Rectal smooth muscle tissue (tissue), 1 donor: ENCODE data around the gene S100A2.
A peak's percentile ranks its signal among the peaks of the same experiment; 100 is the strongest.

Experiments used
- H3K27ac ChIP-seq: one replicate; pipeline ENCODE4 v1.7.0; 2013; ENCODE audit warnings: low read depth, low read length, inconsistent platforms
- H3K27me3 ChIP-seq: one replicate; pipeline ENCODE4 v1.7.0; 2013; ENCODE audit warnings: low read length; ENCODE audit not compliant: control insufficient read depth, insufficient read depth
- H3K36me3 ChIP-seq: one replicate; pipeline ENCODE4 v1.7.0; 2013; ENCODE audit warnings: low read length; ENCODE audit not compliant: control insufficient read depth, insufficient read depth
- H3K4me1 ChIP-seq: one replicate; pipeline ENCODE4 v1.7.0; 2013; ENCODE audit warnings: low read length; ENCODE audit not compliant: control insufficient read depth, insufficient read depth
- H3K4me3 ChIP-seq: one replicate; pipeline ENCODE4 v1.7.0; 2013; ENCODE audit warnings: low read length
- H3K9ac ChIP-seq: one replicate; pipeline ENCODE4 v1.7.0; 2013; ENCODE audit warnings: low read length

The S100A2 gene

GRCh38 chr1:153538315-153538821, 27.3 kb downstream of the S100A2 start:
- Histone ChIP-seq H3K36me3 (peaks cover 7% of the 10 kb centered on the region), H3K4me3 (no peak overlapping the region), H3K4me1 (peaks cover 21% of the 10 kb centered on the region), H3K27ac (no peak overlapping the region), H3K27me3 (no peaks in the 10 kb centered on the region), H3K9ac (no peak overlapping the region)

GRCh38 chr1:153537376-153537730, 28.3 kb downstream of the S100A2 start:
- H3K9ac ChIP-seq, result no peak overlapping the region
- H3K27ac ChIP-seq, result no peak overlapping the region
- H3K4me1 ChIP-seq, result peaks cover 23% of the 10 kb centered on the region
- no peak overlapping the region for H3K4me3 ChIP-seq
- peaks cover 7% of the 10 kb centered on the region for H3K36me3 ChIP-seq
- H3K27me3 ChIP-seq, result no peaks in the 10 kb centered on the region

GRCh38 chr1:153536671-153537375, 28.8 kb downstream of the S100A2 start:
- H3K27ac ChIP-seq, result peak overlapping the region; percentile 100
- H3K4me3 ChIP-seq, result peak overlapping the region; percentile 96
- H3K36me3 ChIP-seq, result peaks cover 7% of the 10 kb centered on the region
- H3K4me1 ChIP-seq, result peaks cover 23% of the 10 kb centered on the region
- no peak overlapping the region for H3K9ac ChIP-seq
- H3K27me3 ChIP-seq, result no peaks in the 10 kb centered on the region

DNA sequence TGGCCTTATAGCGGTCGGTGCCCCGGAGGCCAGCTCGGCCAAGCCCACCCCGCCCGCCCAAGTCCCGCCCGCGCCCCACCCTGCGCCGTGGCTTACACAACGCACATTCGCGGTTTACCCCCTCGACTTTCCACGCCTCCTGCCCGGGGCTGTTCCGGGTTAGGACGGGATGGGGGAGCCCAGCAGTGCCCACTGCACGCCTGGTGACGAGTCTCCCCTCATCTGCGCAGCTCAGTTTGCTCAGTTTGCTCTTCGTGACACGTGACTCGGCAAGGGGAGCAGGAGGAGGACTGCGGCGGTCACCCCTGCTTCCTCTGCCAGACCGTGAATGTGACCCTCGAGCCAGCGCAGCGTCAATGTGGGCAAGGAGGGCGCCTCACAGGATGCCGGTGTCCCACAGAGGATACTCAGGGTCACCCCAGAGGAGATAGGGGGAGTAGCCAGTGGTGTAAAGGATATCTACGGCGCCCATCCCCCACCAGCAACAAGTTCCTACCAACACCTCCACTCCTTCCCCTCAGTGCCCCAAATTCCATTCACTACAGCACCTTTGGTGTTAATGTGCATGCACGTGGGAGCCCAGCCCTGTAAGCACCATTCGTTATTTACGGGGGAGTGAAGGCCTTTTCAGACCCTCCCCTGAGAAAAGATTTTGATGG, 29.5 kb downstream of the S100A2 start:
- H3K4me3 ChIP-seq, result peak overlapping the region; percentile 96
- peak overlapping the region; percentile 100 for H3K27ac ChIP-seq
- H3K36me3 ChIP-seq, result peaks cover 7% of the 10 kb centered on the region
- H3K9ac ChIP-seq, result peak overlapping the region; percentile 99
- H3K4me1 ChIP-seq, result peaks cover 23% of the 10 kb centered on the region
- H3K27me3 ChIP-seq, result no peaks in the 10 kb centered on the region

DNA sequence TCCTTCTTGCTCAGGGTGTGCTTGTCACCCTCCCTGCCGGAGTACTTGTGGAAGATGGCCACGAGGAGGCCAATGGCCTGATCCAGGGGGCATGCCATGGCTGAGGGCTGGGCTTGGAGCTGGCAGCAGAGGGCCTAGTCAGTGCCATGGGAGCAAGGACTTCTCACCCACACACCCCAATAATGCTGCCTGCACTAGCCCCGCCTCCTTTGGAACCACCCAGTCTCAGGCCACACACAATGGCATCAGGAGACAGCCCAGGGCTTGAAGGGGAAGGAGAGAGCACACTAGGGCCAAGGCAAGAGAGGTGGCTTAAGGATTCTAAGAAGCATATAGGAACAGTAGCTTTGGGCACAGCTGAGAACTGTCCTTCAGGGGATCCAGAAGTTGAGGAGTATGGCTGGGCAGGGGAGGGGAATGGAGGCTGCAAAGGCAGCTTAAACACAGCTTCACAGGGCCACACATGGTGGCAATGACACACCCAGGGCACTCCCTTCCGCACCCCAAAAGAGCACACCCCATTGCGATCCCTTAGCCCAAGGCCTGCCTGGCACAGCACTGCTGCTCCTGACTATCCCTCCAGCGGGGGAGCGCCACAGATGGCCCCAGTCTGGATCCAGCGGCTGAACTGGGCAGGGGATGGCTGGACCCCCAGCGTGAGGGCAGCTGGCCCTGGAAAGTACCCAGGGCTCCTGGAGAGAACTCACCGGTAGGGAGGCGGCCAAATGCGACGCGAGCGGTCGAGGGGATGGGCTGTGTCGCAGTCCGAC, 30.2 kb downstream of the S100A2 start, which contains the start of gene S100A6:
S100A6 (minus strand) TSS at position 750 of the 770 bp plus-strand sequence; CDS start at position 98, 652 bp downstream.
- H3K9ac ChIP-seq, result peak within 1 kb of the TSS; percentile 99
- H3K27ac ChIP-seq, result peak within 1 kb of the TSS; percentile 100
- H3K36me3 ChIP-seq, result peaks cover 7% of the 10 kb centered on the region
- H3K4me3 ChIP-seq, result peak within 1 kb of the TSS; percentile 96
- peaks cover 23% of the 10 kb centered on the region for H3K4me1 ChIP-seq
- no peaks in the 10 kb centered on the region for H3K27me3 ChIP-seq

DNA sequence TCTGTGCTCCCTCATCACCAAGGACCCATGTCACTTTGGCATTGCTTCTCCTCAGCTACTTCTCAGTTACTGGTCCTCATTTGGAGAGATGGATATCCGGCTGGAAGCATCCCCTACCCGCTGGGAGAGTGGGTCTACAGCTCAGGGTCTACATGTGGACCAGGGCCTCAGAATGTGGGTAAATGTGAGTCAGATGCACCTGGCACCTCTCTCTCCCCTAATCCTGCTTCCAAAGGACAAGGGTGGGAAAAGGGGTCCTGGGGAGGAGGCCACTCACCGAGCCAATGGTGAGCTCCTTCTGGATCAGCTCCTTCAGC, 30.8 kb downstream of the S100A2 start:
- peak overlapping the region; percentile 99 for H3K9ac ChIP-seq
- H3K27ac ChIP-seq, result peak overlapping the region; percentile 100
- peaks cover 23% of the 10 kb centered on the region for H3K4me1 ChIP-seq
- peaks cover 7% of the 10 kb centered on the region for H3K36me3 ChIP-seq
- peak overlapping the region; percentile 96 for H3K4me3 ChIP-seq
- H3K27me3 ChIP-seq, result no peaks in the 10 kb centered on the region

GRCh38 chr1:153534226-153534924, 31.3 kb downstream of the S100A2 start:
- peak overlapping the region; percentile 96 for H3K4me3 ChIP-seq
- no peaks in the 10 kb centered on the region for H3K27me3 ChIP-seq
- H3K9ac ChIP-seq, result peak overlapping the region; percentile 99
- H3K4me1 ChIP-seq, result peaks cover 23% of the 10 kb centered on the region
- H3K27ac ChIP-seq, result peak overlapping the region; percentile 100
- H3K36me3 ChIP-seq, result peaks cover 7% of the 10 kb centered on the region

DNA sequence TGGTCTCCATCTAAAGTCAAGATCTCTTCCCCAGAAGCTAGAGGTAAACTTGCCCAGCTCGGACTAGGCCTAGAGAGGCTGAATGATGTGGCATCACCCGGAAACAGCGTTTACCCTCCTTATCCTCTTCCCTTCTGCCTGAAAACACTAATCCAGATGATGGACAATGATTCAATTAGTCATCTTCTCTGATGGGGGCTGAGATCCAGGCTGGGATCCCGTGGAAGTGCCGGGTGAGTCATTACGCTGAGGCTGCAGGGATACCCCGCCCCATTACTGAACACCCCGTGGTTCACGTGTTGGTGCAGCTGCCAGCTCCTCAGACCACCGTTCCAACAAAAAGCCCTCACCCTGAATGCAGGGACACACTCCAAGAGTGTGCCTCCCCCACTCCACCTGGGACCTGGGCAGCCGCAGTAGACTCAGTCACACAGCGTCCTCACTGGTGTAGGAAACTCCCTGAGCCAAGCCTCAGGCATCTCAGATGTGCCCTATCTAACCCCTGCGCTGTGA, 31.9 kb downstream of the S100A2 start:
- Histone ChIP-seq H3K9ac (peak overlapping the region; percentile 57), H3K36me3 (peaks cover 7% of the 10 kb centered on the region), H3K27me3 (no peaks in the 10 kb centered on the region), H3K27ac (peak overlapping the region; percentile 100), H3K4me3 (peak overlapping the region; percentile 96), H3K4me1 (peaks cover 23% of the 10 kb centered on the region)

DNA sequence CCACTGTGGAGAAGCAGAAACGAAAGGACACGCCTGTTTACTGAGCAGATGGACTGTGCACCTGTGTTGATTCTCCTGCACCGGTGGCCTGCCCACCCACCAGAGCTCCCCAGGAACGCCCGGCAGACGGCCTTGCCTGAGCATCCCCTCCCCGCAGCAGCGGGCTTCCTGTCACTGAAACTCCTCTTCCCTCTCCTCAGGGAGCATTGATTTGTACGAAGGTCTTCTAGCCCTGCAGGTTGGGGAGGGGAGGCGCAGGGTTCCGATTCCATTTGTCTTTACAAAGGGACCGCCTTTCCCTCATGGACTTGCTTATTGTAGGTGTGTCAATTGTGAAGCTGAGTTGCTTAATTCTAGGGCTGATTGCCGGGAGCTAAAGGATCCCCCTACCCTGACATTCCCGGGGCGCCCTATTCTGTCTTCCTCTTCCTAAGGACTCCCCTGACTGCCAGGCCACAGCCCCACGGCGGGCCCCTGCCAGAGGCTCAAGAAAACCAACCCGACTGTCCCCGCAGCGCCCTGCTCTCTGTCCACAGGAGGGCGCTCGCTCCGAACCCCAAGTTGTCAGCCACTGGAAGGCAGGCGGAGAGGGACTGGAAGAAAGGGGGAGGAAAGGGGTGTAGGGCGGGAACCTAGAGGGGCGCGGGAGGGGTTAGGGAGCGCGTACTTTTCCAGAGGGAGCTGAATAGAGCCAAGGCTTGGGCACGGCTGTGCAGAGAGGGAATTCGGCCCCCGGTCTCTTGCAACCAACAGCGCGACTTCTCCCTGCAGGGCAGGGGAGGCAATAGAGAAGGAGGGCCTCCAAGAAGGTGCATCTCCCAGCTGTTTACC, 32.7 kb downstream of the S100A2 start:
- no peaks in the 10 kb centered on the region for H3K27me3 ChIP-seq
- H3K4me1 ChIP-seq, result peaks cover 23% of the 10 kb centered on the region

GRCh38 chr1:153532181-153532580, 33.5 kb downstream of the S100A2 start:
- no peak overlapping the region for H3K9ac ChIP-seq
- peaks cover 24% of the 10 kb centered on the region for H3K4me1 ChIP-seq
- peak overlapping the region; percentile 25 for H3K4me3 ChIP-seq
- no peaks in the 10 kb centered on the region for H3K27me3 ChIP-seq
- H3K27ac ChIP-seq, result no peak overlapping the region
- H3K36me3 ChIP-seq, result peaks cover 7% of the 10 kb centered on the region

More for the DNA sequence above, 32.7 kb downstream of the S100A2 start:
- peak overlapping the region; percentile 57 for H3K9ac ChIP-seq
- H3K36me3 ChIP-seq, result peaks cover 7% of the 10 kb centered on the region
- H3K27ac ChIP-seq, result peak overlapping the region; percentile 100
- H3K4me3 ChIP-seq, result peak overlapping the region; percentile 96

DNA sequence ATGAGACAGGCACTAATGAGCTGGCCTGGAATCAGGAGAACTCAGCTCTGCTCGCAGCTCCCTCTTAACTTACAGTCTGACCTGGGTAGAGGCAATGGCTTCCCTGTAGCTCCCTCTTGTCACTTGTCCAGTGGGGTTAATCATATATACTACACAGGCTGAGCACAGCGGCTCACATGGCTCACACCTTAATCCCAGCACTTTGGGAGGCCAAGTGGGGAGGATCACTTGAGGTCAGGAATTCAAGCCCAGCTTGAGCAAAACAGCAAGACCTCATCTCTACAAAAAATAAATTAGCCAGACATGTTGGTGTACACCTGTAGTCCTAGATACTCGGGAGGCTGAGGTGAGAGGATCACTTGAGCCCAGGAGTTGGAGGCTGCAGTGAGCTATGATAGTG, 34.0 kb downstream of the S100A2 start:
- H3K27ac ChIP-seq, result peak overlapping the region; percentile 26
- peaks cover 22% of the 10 kb centered on the region for H3K4me1 ChIP-seq
- H3K27me3 ChIP-seq, result no peaks in the 10 kb centered on the region
- no peak overlapping the region for H3K4me3 ChIP-seq
- no peak overlapping the region for H3K9ac ChIP-seq
- H3K36me3 ChIP-seq, result peaks cover 7% of the 10 kb centered on the region
